GM12878 (cell line): ENCODE results near the gene TMEM132C. TPM values are rescaled to one million over a fixed set of nuclear protein-coding genes. Genes with fewer than 3 reads are reported as not detected.

ENCODE experiments used
- ATAC-seq: fragments of 200-7000 bp; cut with Tn5 transposase; 3 replicates; pipeline ENCODE4 v1.9.1; 2020; ENCODE audit warnings: mild to moderate bottlenecking, moderate library complexity
- BruUV-seq: library from RNA; stranded (reverse); fragments of 400-500 nt; replicated peaks from 2 replicates; lab custom pipeline; 2021; lab: Mats Ljungman, UMichigan
- CTCF ChIA-PET: fragments of 300-600 bp; sonication (Branson Sonifier 250); formaldehyde crosslinking; extraction: SDS; loops from one replicate; lab custom pipeline; 2021; ENCODE audit warnings: inconsistent platforms; lab: Yijun Ruan, JAX
- POLR2A ChIA-PET: fragments of 350-600 bp; formaldehyde crosslinking; extraction: SDS; loops from one replicate; lab custom pipeline; 2021; ENCODE audit warnings: inconsistent platforms; lab: Charles Lee
- RAD21 ChIA-PET: fragments of 300-600 bp; sonication (Branson Sonifier 250); formaldehyde crosslinking; loops from one replicate; lab custom pipeline; 2023; ENCODE audit warnings: antibody characterized with exemption; ENCODE audit not compliant: unreplicated experiment; lab: Charles Lee
- SMC1A ChIA-PET: fragments of 300-600 bp; sonication (Branson Sonifier 250); formaldehyde crosslinking; loops from one replicate; lab custom pipeline; 2023; ENCODE audit not compliant: unreplicated experiment, uncharacterized antibody; lab: Charles Lee
- DNase-seq: peaks from one replicate; pipeline ENCODE4 v3.0.0-alpha.2; 2011; ENCODE audit warnings: low read depth, low spot score
- FAIRE-seq: peaks from 3 replicates; lab custom pipeline; 2011; peaks lifted over from hg19 to GRCh38; lab: Jason Lieb, UNC
- H2AFZ ChIP-seq: 2 replicates; pipeline ENCODE4 v1.6.0; 2011; ENCODE audit warnings: low read depth, low read length, control low read depth; ENCODE audit not compliant: control insufficient read depth
- H3K27ac ChIP-seq: 2 replicates; pipeline ENCODE4 v1.5.1; 2011; ENCODE audit warnings: control low read depth; ENCODE audit not compliant: control insufficient read depth, insufficient read depth
- H3K27me3 ChIP-seq, 2 experiments: replicated peaks in 1 of 2; 2 replicates each; pipeline versions ENCODE4 v1.6.0 to v1.6.1; 2011; ENCODE audit warnings: low read length in 1 of 2; ENCODE audit not compliant: control insufficient read depth in 2 of 2, insufficient read depth in 2 of 2
- H3K36me3 ChIP-seq, 2 experiments: 2 replicates each; pipeline ENCODE4 v1.5.1; 2011; ENCODE audit warnings: low read length in 1 of 2; ENCODE audit not compliant: control insufficient read depth in 2 of 2, insufficient read depth in 2 of 2
- H3K4me1 ChIP-seq: 2 replicates; pipeline ENCODE4 v1.6.1; 2011; ENCODE audit warnings: mild to moderate bottlenecking, low read length, moderate library complexity, mixed read lengths; ENCODE audit not compliant: control insufficient read depth, insufficient read depth
- H3K4me2 ChIP-seq: 2 replicates; pipeline ENCODE4 v1.6.0; 2011; ENCODE audit warnings: control low read depth; ENCODE audit not compliant: control insufficient read depth, insufficient read depth
- H3K4me3 ChIP-seq: fragments of 200-600 bp; sonication (generic); 2 replicates; pipeline ENCODE4 v1.5.1; 2016
- H3K79me2 ChIP-seq: 2 replicates; pipeline ENCODE4 v1.6.0; 2011; ENCODE audit warnings: low read length; ENCODE audit not compliant: control insufficient read depth, insufficient read depth
- H3K9ac ChIP-seq: 2 replicates; pipeline ENCODE4 v1.8.0; 2011; ENCODE audit warnings: low read length, control low read depth, mixed read lengths; ENCODE audit not compliant: control insufficient read depth, insufficient read depth
- H3K9me3 ChIP-seq: replicated peaks from 3 replicates; pipeline ENCODE4 v1.5.1; 2011; ENCODE audit warnings: mild to moderate bottlenecking, low read length; ENCODE audit not compliant: control insufficient read depth, insufficient read depth
- H4K20me1 ChIP-seq: 2 replicates; pipeline ENCODE4 v1.6.0; 2011; ENCODE audit not compliant: control insufficient read depth, insufficient read depth
- CEBPZ ChIP-seq: fragments of 150-350 bp; IDR thresholded peaks from 2 replicates; pipeline ENCODE4 v1.6.1; 2016; ENCODE audit warnings: low read depth, low read length
- CHD4 ChIP-seq: fragments of 200-600 bp; sonication (generic); IDR thresholded peaks from 2 replicates; pipeline ENCODE4 v1.6.1; 2016; ENCODE audit warnings: mild to moderate bottlenecking
- CUX1 ChIP-seq: IDR thresholded peaks from 2 replicates; pipeline ENCODE4 v1.6.1; 2012; ENCODE audit warnings: improper control_type of control experiment, low read depth, low read length; ENCODE audit not compliant: insufficient replicate concordance
- EGR1 ChIP-seq, 2 experiments: IDR thresholded peaks; 1 replicate in 1 of 2; 2 replicates in 1 of 2; pipeline ENCODE4 v1.6.1; 2011 to 2012; ENCODE audit warnings: low read depth in 2 of 2, low read length in 2 of 2, borderline replicate concordance in 1 of 2, mild to moderate bottlenecking in 1 of 2, moderate library complexity in 1 of 2
- IKZF2 ChIP-seq, 2 experiments: fragments of 450-650 bp; IDR thresholded peaks; 2 replicates each; pipeline ENCODE4 v1.6.1; 2017; ENCODE audit warnings: mild to moderate bottlenecking in 2 of 2, moderate library complexity in 2 of 2
- KLF5 ChIP-seq: fragments of 450-650 bp; IDR thresholded peaks from 2 replicates; pipeline ENCODE4 v1.6.1; 2014; ENCODE audit warnings: mild to moderate bottlenecking; ENCODE audit not compliant: partially characterized antibody
- NR2F1 ChIP-seq: fragments of 450-650 bp; conservative IDR thresholded peaks from 2 replicates; pipeline ENCODE4 v1.6.1; 2017; ENCODE audit warnings: mild to moderate bottlenecking
- PKNOX1 ChIP-seq: fragments of 450-650 bp; IDR thresholded peaks from 2 replicates; pipeline ENCODE4 v1.6.1; 2016; ENCODE audit warnings: mild to moderate bottlenecking
- POLR2AphosphoS5 ChIP-seq: IDR thresholded peaks from 2 replicates; pipeline ENCODE4 v1.6.1; 2011; ENCODE audit warnings: mild to moderate bottlenecking, low read length, inconsistent platforms
- TARDBP ChIP-seq: IDR thresholded peaks from 2 replicates; pipeline ENCODE4 v1.6.1; 2016; ENCODE audit warnings: borderline replicate concordance
- ZNF217 ChIP-seq: fragments of 450-650 bp; IDR thresholded peaks from 2 replicates; pipeline ENCODE4 v1.6.1; 2017; ENCODE audit warnings: antibody characterized with exemption, mild to moderate bottlenecking
- WGBS: methylation state at CpG from one replicate; pipeline ENCODE4 v1.1.6; 2016; ENCODE audit warnings: low lambda C conversion rate; ENCODE audit not compliant: insufficient replicate concordance, insufficient coverage; ENCODE audit errors: missing lambda C conversion rate; 5-methylcytosine and 5-hydroxymethylcytosine counted together
- in situ Hi-C: fragments of 300-500 bp; cut with MboI; formaldehyde crosslinking; loops from 9 replicates; pipeline ENCODE4 v1.14.3; 2018; ENCODE audit warnings: mixed read lengths
- intact Hi-C: fragments of 100-400 bp; cut with micrococcal nuclease; formaldehyde crosslinking; loops from one replicate; pipeline ENCODE4 v1.14.2; 2022; ENCODE audit not compliant: unreplicated experiment
- polyA plus RNA-seq, 11 experiments: library from polyadenylated mRNA; depleted of rRNA in 4 of 11; unstranded in 6 of 11; stranded (reverse) in 5 of 11; fragments of >200 nt; fragmentation: Nextera tagmentation in 4 of 11; fragmentation: Illumina TruSeq in 1 of 11; extraction: Ambion mirVana in 4 of 11; extraction: Trizol in 1 of 11; gene quantifications; 1 replicate in 1 of 11; 2 replicates in 10 of 11; pipeline versions ENCODE4 v1.2.1 to v1.2.3, GENCODE V29; 2011 to 2016; ENCODE audit warnings: inconsistent platforms in 2 of 11, missing spikeins in 2 of 11, low read depth in 1 of 11
- total RNA-seq, 4 experiments: library from RNA; depleted of rRNA in 3 of 4; stranded (reverse); fragments of >200 nt in 3 of 4; fragmentation: Illumina TruSeq in 1 of 4; extraction: Trizol in 1 of 4; gene quantifications; 2 replicates each; pipeline versions ENCODE4 v1.2.1 to v1.2.3, GENCODE V29; 2013 to 2021

TMEM132C gene
- total and polyA plus RNA-seq, 10 of the 15 experiments (the other 5 are each of a cell fraction or from before 2014, with no cell fraction given) = not detected

GRCh38 chr12:128381946-128382345 is 115.0 kb downstream of the TMEM132C start:
- CTCF ChIA-PET = no interaction called here
- BruUV-seq = no TSS peak
- RAD21 ChIA-PET = no interaction called here
- H3K79me2 ChIP-seq = no peaks in the 10 kb centered on the region
- ATAC-seq = no peak
- no peaks in the 10 kb centered on the region for H3K4me1 ChIP-seq
- WGBS = 24% methylated on average over 10 of the region's 10 CpGs
- intact Hi-C loops = no loop called here
- TF ChIP-seq CUX1 (no peak), PKNOX1 (no peak), IKZF2 (IDR thresholded peaks at IDR 0.05) (no peak), EGR1 (IDR thresholded peaks at IDR 0.05; ENCODE audit: borderline replicate concordance in 1 of 2, low read depth in 2 of 2, low read length in 2 of 2) (no peak), NR2F1 (no peak), ZNF217 (no peak), KLF5 (no peak), TARDBP (no peak), POLR2AphosphoS5 (no peak), CHD4 (no peak), CEBPZ (no peak)
- FAIRE-seq = no peak
- no peak overlapping the region for H2AFZ ChIP-seq
- SMC1A ChIA-PET = no interaction called here
- in situ Hi-C loops = no loop called here
- no peak overlapping the region for H3K27ac ChIP-seq
- no peak overlapping the region for H3K4me2 ChIP-seq
- POLR2A ChIA-PET = no interaction called here
- no peaks in the 10 kb centered on the region for H3K27me3 ChIP-seq
- no peak overlapping the region for H3K4me3 ChIP-seq
- no peaks in the 10 kb centered on the region for H4K20me1 ChIP-seq
- no peak for DNase-seq
- no peaks in the 10 kb centered on the region for H3K9me3 ChIP-seq
- H3K9ac ChIP-seq = no peak overlapping the region
- H3K36me3 ChIP-seq = no peaks in the 10 kb centered on the region
